ENCODE data around the gene OR8B8.
"Not testable (repeated sequence)": the region's sequence is repeated elsewhere in the genome, so short reads cannot be mapped to it uniquely, and the experiment has no call there.

The OR8B8 gene

DNA sequence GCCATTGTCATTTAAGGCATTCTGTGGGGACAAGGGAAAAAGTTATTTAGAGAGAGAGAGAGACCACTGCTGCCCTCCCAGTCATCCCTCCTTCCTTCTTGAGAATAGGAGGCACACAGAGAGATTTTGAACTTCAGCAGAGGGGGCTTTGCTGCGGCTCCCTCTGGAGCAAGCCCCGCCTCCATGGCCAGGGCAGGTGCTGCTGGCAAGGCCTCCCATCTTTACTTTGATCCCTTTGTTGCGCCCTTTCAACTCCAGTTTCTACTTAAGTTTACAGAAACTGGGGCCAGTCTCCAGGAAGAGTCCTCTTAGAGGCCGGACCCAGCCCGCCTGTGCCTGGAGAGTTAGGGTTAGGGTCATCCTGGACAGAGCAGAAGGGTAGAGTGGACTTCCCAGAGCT, 4.4 kb downstream of the OR8B8 start:
- no peak for DNase-seq

DNA sequence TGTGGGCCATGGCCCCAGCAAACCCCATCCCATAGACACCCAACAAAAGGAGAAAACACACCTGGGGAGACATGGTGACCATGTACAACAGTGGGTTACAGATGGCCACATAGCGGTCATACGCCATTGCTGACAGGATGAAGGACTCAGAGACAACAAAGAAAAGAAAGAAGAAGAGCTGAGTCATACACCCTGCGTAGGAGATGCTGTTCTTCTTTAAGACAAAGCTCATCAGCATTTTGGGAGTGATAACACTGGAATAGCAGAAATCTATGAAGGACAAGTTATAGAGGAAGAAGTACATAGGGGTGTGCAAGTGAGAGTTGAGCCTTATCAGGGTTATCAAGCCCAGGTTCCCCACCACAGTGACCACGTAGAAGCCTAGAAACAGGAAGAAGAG, 4.9 kb downstream of the OR8B8 start:
- DNase-seq: no peak

DNA sequence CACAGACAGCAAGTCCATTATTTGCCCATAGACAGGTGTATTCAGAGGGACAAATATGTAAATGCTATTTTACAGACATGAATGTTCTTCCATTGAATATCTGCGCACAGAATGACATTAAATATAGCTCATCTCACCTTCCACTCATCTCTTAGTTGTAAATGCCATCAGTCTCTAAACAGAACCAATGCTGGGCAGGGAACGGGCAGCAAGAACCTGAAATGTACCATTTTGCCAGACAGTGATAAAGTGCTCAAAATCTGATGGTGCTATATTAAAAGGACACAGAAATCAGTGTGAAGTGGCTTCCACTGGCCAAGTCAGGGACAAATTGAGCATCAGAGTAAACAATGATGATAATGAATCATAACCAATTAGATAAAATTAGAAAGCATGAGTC, 10.8 kb downstream of the OR8B8 start:
- no peak for DNase-seq

DNA sequence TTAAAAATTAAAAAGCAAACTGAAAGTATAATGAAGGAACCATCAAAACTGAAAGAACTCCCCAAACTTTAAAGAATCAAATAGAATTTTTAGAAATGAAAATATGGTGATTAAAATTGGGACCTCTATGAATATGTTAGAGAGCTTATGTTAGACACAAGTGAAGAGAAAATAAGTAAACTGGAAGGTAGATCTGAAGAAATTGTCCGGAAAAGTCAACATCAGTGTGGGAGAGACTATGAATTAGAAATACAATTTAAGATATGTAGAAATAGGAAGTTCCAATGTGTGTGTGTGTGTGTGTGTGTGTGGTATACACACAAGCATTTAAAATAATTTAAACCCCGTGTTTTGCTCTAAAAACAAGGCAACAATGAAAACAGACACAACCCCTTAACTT, 15.9 kb downstream of the OR8B8 start:
- no peak for DNase-seq

DNA sequence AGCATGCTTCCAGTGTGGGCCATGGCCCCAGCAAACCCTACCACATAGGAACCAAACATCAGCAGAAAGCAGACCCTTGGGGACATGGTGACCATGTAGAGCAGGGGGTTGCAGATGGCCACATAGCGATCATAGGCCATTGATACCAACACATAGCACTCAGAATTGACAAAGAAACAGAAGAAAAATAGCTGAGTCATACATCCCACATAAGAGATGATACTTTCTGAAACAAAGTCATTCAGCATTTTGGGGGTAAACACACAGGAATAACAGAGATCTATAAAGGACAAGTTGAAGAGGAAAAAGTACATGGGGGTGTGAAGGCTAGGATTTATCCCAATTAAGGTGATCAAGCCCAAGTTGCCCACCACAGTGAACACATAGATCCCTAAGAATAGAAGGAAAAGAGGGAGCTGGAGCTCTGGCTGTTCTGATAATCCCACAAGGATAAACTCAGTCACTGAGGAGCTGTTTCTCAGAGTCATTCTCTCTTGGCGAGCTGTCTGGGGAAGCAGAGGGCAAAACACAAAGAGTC, 21.0 kb downstream of the OR8B8 start, which contains the start of gene OR8B4:
OR8B4 (minus strand) TSS at position 488 of the 538 bp plus-strand sequence; CDS start at position 488, 0 bp downstream.
- DNase-seq: no peak

DNA sequence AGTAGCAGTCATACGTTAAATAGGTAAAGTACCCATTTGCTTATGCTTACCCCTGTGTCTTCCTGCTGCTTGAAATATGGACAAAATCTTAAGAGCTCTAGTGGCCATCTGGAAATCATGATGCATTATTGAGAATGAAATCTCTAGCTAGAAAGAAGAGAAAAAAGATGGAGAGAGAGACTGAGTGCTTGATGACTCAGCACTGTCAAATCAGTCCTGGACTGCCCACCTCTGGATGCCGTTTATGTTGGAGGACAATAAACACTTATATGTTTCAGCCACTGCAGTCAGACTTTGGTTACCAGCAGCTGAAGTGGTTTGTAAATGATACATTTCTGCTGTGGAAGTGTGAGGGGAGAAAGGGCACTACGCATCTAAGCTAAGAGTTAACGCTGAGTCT, 24.5 kb downstream of the OR8B8 start:
- DNase-seq: no peak

DNA sequence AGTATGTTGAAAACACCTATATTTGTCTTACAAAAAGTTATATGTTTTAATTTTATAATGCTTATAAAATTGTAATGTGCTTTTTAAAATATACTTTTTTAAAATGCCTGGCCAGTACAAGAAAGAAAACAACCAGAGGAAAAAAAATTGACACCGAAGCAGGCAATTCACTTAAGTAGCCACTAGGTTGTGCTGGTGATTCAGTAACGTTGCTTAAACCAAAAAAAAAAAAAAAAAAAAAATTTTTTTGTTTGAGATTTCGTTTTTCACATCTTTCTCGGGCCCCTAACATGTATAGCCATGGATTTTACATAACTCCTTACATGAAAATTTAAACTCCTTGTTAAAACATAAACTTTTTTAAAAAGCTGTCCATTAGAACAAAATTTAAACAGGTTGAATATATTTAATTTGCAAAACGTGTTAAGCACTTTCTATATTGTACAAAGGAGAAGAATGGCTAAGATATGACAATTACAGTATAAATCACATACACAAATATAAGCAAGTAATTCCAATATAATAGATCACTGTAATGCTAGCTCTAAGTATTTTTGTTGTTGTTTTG, 30.1 kb downstream of the OR8B8 start:
- DNase-seq: peak; percentile 37

DNA sequence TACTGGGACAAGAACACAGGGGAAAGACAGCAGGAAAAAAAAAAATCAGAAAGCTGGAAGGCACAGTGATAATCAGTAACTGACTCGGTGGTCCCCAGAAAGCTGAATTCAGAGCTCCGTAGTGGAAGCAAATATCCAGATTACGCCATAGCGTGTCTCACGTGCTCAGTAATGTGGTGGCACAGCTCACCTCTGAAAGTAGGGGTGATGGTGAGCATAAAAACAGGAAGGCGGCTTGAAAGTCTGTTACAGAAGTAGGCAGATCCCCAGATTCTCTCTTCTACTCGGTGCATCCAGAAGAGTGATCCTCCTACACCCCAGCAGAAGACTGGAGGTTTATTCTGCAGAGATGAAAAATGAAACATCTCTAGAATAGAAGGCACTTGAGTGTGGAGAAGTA, 35.6 kb downstream of the OR8B8 start:
- DNase-seq: no peak

DNA sequence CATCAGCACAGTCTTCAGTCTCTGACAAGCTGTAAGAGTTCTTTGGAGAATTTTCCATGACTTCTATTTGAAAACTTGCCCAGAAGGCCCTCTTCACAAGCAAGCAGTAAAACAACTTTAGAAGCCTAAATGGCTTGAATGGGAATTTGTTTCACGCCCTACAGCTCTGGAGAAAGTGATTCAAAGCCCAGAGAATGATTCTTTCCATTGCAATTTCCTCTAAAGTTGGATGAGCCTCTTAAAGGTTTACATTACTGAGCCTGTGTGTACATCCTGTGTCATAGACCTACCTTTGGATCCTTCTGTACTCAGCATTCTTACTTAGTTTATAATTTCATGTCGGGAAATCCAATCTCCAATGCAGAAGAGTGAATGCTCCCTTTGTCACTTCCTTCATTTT, 39.9 kb downstream of the OR8B8 start:
- no peak for DNase-seq

DNA sequence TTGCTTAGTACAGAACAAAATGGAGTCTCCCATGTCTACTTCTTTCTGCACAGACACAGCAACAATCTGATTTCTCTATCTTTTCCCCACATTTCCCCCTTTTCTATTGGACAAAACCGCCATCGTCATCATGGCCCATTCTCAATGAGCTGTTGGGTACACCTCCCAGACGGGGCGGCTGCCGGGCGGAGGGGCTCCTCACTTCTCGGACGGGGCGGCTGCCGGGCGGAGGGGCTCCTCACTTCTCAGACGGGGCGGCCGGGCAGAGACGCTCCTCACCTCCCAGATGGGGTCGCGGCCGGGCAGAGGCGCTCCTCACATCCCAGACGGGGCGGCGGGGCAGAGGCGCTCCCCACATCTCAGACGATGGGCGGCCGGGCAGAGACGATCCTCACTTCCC, 42.3 kb downstream of the OR8B8 start:
- not testable (repeated sequence) for DNase-seq

DNA sequence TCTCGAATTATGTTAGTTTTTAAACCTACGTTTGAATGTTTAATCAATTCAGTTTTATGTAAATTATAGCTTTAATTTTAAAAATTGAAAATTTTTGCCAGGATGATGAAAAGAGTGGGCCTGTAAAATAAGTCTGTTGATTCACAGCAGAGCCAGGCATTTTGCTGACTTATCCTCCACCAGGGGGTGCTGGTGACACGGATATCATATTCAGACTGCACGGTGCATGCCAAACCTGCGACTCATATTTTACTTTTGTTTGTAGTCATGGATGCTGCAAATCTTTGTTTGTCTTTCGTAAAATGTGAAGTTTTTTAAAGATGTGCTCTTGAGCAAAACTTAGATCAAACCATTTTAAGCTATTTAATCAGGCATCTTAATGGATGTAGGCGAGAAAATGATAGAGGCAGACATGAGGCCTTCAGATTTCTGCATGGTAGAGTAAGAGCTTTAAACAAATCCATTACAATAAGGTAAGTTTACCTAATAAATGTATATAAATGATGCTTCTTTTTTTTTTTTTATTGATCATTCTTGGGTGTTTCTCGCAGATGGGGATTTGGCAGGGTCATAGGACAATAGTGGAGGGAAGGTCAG, 43.1 kb downstream of the OR8B8 start:
- peak; percentile 28 for DNase-seq

DNA sequence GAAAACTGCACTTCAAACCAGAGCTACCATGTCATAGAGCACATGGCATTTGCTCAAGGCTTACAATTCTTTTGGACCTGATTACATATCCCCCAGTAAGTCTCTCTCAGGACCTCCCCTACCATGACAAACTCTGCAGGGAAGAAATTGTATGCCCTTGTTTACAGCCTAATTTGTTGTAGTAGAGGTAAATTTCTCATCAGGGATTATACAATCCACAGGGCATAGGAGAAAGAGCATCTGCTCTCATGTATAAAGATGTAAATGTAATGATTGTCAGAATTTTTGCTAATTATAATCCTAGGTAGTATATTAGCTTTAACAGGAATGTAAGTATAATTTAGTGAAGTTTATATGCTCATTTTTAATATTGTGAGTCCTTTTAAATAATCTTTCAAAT, 46.6 kb downstream of the OR8B8 start, which contains the start of gene OR8B3:
OR8B3 (minus strand) TSS at position 101 of the 400 bp plus-strand sequence. CDS start 1,673 bp downstream, outside the sequence.
- no peak for DNase-seq

DNA sequence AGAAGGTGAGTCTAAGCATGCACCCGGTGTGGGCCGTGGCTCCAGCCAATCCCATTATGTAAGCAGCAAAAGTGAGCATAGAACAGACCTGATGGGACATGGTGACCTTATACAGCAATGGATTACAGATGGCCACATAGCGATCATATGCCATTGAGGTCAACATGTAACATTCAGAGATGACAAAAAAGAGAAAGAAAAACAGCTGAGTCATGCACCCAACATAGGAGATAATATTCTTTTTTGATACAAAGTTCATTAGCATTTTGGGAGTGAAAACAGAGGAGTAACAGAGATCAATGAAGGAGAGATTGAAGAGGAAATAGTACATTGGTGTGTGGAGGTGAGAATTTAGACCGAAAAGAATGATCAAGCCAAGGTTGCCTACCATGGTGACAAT, 48.6 kb downstream of the OR8B8 start:
- DNase-seq: not testable (repeated sequence)

DNA sequence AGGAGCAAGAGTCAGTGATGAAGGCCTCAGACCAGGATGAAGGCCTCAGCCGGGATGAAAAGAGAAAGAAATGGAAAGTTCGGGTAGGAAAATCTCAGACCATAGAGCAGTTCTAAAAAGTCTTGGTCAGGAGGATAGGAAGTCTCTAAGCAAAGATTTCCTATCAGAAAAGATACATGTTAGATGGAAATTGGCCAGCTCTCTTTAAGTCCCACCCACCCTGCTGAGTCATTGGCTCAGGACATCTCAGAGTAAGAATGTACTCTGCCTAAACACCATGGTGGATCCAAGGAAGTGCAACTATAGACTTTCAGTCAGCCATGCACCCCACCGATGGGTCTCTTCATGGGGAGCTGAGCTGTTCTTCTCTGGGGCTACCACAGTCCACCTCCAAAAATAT, 51.1 kb downstream of the OR8B8 start:
- no peak for DNase-seq

Data from NCI-H446 treated with DMSO at 0.1 percent for 48 hours (cell line).